GM21723 (cell line): ENCODE data around the gene ZC3H12C.
"Not testable (repeated sequence)": the region's sequence is repeated elsewhere in the genome, so short reads cannot be mapped to it uniquely, and the experiment has no call there.

Experiments
- ATAC-seq: cut with Tn5 transposase; IDR thresholded peaks from one replicate; pipeline ENCODE4 v1.9.1; 2021; ENCODE audit warnings: mild to moderate bottlenecking, moderate library complexity; ENCODE audit not compliant: unreplicated experiment

ZC3H12C gene

DNA sequence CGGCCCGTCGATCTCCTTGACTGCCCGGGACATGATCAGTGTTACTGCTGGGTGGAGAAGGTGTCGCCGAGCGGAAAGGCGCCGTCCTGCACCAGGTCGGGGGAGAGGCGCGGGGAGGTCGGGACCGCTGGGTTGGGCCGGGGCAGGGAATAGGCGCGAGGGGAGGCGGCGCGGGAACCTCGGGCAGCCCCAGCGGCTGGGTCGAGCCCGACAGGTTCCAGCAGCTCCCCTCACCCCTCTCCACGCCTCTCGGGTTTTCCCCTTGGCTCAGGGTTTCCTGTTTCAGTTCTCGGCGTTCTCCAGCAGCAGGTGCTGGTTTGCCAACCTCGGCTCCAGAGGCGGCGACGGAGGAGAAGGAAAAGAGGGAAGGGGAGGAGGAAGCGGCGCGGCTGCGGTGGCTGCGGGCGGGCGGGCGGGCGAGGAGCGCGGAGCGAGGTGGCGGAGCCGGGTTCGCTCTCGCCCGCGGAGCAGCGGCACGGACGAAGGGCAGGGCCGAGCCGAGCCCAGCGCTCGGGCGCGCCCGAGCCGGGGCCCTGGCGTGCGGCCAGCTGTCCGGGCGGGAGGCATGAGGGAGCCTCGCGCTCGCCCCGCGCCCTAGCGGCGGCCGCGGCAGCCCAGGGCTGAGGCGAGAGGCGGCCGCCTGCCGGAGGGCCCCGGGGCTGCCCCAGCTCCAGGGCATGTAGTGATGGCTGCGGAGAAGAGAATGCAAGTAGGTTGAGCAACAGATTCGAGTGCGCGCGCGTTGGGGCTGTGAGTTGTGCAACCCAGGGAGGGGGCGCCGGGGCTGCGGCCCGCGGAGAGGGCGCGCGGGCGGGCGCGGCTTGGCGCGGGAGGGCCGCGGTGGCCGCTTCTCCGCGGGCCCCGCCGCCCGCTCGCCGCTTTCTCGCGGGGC is at the start of gene ZC3H12C:
ZC3H12C (plus strand) TSS at position 878 of the 892 bp plus-strand sequence. CDS start 20 bp downstream, outside the sequence.
- ATAC-seq, result peak; percentile 66

DNA sequence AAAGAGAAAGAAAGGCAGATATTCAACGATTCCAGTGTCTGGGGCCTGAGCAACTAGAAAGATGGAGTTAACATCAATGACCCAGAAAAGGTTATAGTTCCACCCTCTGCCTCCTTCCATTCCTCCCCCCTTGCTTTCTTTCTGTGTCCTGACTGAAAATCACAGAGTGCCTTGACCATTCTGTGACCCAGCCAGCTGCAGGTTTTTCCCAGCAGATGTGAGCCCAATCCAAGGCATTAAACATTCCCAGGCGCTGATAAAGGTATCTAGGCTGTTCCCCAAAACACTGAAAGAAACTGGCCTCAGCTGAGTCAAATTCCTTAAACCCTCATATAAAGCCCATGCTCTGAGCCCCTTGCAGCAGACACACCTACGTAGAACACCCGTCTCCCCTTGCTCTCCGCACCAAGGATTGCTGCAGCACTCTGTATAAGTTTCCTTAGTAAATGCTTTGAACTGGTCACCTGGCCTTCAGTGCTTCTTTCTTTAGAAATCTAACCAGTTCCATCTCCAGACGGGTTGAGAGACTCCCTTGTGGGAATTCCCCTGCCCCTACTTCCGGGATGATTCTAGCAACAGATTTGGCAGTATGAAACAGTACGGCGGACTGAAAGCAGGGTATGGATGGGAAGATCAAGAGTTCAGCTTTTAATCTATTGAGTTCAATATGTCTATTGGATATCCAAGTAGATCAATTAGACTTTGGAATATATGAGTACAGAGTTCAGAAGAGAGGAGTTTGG is 48.8 kb upstream of the ZC3H12C start:
- no peak for ATAC-seq

DNA sequence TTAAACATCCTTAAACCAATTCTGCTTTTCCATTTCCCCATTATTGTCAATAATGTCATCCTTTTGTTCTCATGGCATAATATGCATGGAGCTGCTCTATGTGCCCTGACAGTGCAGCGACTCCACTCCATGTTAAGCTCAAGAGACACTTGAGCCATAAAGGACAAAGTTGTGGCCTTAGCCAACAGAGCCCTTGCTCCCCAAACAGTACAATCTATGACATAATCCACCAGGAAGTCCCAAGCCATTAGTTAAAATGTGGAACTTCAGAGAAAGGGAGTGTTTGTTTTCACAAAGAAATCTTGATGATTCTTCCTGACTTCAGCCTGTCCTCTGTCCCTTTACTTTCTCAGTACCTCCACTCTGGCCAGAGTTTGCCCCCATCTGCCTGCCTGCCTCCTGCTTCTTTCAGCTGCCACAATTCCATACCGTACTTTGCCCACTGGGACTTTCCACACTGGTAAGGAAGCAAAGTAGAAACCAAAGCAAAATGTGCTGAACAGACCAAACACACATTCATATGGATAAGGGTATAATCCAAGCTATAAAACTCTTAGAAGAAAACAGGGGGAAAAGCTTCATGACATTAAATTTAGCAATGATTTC is 46.3 kb upstream of the ZC3H12C start:
- ATAC-seq, result no peak

DNA sequence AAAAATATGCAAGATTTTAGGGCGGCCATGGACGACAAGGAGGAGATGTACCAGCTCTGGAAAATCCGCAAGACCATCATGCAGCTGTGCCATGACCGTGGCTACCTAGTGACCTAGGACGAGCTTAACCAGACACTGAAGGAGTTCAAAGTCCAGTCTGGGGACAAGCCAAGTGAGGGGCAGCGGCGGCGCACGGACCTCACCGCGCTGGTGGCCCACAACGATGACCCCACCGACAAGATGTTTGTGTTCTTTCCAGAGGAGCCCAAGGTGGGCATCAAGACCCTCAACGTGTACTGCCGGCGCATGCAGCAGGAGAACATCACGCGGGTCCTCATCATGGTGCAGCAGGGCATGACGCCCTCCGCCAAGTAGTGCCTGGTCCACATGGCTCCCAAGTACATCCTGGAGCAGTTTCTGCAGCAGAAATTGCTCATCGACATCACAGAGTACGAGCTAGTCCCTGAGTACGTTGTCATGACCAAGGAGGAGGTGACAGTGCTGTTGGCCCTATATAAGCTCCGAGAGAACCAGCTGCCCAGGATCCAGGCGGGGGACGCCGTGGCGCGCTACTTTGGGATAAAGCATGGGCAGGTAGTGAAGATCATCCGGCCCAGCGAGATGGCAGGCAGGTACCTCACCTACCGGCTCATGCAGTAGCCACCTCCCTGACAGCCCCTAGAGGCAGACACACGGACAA is 43.5 kb upstream of the ZC3H12C start:
- no peak for ATAC-seq

DNA sequence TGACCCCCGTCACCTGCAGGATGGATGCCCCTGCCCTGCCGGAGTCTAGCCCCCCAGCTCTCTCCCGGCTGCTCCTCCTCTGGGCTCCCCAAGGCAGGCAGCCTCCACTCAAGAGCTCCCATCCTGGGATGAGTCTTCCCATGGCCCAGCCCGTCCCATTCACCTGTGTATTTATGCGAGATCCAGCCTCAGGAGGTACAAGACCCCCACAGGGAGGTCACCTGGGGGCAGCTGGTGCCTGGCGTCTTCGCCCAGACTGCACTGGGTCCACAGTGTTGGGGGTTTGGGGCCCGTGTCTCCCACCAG is 43.0 kb upstream of the ZC3H12C start:
- ATAC-seq, result no peak

DNA sequence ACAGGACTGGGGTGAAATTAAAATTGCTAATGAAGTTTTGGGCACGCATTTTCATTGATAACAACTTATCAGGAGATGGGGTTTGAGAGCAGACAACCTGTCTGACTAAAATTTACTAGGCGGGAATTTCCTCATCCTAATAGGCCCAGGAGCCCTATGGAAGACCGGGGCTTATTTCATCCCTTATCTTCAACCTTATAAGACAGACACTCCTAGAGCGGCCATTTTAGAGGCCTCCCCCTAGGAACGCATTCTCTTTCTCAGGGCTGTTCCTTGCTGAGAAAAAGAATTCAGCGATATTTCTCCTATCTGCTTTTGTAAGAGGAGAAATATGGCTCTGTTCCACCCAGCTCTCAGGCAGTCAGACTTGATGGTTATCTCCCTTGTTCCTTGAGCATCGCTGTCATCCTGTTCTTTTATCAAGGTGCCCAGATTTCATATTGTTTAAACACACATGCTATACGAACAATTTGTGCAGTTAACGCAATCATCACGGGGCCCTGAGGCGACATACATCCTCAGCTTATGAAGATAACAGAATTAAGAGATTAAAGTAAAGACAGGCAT is 39.3 kb upstream of the ZC3H12C start:
- ATAC-seq, result no peak

DNA sequence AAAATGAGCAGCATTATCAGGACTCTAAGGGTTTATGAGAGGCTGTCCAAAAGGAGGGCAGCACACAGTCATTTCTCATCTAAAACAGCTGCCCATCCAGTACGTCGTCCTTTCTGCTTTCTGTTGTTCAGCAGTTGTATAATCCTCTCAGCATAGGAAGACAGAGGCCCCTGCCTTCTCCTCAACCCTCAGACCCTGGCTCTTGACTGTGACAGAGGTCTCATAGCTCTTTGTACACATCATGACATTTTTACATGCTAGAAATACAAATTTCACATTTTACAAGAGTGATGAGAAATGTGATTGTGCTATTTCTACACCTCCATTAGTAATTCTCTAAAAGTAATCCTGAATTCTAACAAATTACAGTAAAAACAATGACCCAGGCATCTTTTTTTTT is 36.2 kb upstream of the ZC3H12C start:
- no peak for ATAC-seq

DNA sequence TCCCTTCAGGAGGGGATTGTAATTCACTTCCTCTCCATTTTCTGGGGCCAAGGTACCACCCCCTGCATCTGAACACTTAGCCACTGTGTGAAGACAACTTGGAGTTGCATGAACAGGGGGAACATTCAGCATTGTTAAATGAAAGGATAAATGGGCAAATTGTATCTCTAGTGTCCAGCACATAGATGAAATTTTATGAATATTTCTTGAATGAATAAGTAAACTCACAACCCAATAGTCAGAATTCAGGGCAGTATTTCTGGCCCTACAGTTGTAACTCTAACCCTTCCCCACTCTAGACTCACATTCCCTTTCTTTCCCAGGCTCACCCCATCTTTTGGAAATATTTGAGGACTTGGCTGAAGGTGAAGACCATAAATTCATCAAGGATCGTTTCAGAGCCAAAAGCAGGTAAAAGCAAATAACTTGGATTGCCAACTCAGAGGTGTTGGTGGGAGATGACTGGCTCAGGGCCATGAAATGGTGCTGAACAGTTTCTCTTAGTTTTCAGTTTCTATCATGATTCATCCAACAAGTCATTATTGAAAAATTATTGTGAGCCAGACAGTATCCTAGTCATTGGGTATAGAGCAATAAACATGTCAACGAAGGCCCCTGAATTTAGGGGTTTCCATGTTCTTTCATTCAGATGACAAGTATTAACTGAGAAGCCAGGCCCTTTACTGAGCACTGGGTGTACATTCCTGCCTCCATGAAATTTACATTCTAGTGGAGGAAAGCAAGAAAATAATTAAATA is 33.3 kb upstream of the ZC3H12C start:
- no peak for ATAC-seq

DNA sequence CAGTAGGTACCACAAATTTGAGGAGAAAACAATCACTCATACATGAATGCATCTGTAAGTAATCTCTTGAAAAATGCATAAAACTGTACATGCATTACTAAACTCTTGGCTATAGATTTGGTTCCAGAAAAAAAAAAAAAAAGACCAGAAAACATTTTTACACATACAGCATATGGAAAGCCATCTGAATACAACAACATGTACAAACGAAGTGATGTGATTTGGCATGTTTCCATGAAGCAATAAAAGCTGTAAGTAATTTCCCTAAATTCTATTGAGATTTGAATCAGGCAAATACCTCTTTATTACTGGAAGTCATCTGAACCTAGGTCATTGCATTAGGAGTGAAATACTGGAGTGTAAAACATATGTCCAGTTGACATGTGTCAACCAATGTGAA is 31.9 kb upstream of the ZC3H12C start:
- ATAC-seq, result no peak

DNA sequence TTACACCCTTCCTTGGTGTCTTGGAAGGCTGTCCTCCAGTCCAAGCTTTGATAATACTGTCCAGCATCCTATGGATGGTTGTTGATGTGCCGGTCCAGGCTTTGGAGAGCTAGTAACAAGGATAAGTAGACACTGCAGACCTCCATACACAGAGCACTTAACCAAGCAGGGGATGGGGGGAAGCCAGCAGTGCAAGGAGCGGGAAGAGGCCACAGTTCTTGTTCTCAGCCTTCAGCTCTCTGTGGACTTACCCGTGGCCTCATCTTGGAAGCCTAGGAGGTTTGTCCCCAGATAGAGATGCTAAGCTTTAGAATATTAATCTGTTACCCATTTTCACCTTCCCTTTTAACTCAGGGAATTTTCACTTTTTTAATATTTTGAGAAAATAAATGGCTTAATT is 30.9 kb upstream of the ZC3H12C start:
- no peak for ATAC-seq

DNA sequence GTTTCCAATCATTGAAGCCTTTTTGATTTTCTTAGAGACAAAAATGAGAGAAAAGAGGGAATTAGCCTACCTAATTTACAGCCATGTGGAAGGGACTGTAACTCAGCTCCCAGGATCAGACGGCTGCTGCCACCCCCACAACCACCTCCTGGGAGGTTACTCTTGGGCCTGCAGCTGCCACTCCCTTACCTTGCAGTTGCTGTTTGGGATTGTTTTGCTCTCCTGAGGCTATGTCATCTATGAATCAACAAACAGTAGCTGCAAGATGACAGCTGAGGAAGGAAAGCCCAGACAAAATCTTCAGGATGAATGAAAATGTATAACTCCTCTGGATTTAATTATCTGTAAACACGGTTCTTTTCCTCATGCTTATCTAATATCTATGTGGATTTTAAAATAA is 28.0 kb upstream of the ZC3H12C start:
- no peak for ATAC-seq

DNA sequence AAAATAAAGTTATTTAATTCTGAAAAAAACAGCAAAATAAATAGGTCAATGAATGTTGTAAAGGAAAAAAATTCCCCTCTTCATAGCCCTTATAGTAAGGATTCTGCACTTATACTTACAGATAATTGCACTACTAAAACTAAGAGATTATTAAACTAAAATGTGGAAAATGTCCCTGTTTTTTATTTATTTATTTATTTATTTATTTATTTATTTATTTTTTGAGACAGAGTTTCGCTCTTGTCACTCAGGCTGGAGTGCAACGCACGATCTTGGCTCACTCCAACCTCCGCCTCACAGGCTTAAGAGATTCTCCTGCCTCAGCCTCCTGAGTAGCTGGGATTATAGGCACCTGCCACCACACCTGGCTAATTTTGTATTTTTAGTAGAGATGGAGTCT is 25.2 kb upstream of the ZC3H12C start:
- ATAC-seq, result not testable (repeated sequence)

DNA sequence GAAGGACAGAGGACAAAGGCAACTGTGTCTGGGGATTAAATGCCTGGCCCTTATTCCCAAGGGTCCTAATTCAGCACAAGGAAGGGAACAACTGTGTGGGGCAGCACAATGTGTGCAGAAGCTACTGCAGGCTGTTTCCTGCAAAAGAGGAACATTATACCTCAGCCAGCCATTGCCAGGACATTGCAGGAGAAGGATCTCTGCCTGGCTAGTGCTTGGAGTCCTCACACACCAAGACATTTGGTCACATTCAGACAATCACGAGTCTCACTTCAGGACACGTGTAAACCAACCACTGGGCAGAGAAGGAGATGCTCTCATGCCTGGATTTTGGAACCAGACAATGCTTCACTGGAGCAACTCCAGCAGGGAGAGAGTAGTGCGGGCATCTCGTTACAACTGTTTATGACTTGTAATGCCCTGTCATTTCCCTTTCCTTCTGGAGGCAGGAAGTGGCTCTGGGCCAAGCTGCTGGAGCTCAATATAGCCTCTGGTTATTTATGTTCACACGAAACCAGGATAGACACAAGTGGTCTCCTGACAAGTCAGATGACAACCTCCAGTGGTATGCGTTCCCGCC is 23.9 kb upstream of the ZC3H12C start:
- no peak for ATAC-seq

DNA sequence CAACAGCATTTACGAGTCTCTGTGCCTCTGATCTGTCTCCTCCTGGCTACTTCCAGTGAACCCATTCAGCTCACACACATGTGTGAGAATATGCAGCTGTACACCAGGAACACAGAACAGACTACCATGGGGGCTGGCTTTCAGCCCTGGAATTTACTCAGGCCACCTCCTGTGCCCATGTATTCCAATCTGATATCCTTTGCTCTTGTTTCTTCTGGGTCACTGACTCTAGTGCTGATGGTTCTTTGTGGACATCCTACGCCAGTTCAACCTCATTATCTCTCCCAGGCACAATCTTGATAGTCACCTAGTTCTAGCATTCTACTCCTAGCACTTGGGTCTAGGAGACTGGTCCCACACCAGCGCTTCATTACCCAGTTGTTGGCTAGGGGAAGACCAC is 23.0 kb upstream of the ZC3H12C start:
- no peak for ATAC-seq

DNA sequence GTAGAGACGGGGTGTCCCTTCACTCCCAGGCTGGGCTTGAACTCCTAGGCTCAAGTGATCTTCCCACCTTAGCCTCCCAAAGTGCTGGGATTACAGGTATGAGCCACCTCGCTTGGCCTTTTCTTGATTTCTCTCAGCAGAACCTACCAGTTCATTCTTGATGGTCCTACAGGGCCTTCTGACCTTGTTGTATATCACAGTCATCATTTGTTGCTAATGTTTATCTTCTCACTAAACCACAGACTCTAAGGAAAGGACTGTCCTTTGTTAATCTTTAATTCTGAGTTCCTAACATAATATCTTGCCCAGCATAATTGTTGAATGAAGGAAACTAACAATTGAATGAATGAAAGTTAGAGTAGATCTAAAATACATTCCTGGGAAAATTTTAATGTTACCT is 22.0 kb upstream of the ZC3H12C start:
- ATAC-seq, result no peak

DNA sequence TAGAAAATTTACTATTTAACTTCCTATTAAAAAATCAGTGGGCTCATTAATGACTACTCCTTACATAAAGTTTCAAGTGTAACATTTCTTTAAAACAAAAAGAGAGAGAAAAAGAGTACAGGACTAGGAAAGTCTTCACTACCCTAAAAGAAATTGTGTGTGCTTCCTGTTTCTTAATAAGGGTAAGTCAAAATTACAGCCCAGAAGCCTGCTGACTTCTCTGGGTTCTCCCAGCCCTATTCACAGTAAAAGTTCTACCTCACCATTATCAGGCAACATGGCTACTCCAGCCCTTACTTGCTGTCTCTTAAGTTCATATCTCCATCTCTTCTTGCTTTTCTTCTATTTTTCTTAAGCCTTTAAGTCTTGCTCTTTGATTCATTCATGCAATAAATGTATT is 20.3 kb upstream of the ZC3H12C start:
- ATAC-seq, result no peak

DNA sequence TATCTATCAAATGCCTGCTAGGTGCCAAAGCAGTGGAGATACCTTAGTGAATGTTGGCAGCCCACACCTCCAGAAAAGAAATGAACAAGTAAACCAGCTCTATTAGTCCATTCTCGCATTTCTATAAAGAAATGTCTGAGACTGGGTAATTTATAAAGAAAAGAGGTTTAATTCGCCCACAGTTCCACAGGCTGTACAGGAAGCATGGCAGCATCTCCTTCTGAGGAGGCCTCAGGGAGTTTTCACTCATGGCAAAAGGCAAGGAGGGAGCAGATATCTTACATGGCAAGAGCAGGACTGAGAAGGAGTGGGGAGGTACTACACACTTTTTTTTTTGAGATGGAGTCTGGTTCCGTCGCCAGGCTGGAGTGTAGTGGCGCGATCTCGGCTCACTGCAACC is 18.7 kb upstream of the ZC3H12C start:
- no peak for ATAC-seq

DNA sequence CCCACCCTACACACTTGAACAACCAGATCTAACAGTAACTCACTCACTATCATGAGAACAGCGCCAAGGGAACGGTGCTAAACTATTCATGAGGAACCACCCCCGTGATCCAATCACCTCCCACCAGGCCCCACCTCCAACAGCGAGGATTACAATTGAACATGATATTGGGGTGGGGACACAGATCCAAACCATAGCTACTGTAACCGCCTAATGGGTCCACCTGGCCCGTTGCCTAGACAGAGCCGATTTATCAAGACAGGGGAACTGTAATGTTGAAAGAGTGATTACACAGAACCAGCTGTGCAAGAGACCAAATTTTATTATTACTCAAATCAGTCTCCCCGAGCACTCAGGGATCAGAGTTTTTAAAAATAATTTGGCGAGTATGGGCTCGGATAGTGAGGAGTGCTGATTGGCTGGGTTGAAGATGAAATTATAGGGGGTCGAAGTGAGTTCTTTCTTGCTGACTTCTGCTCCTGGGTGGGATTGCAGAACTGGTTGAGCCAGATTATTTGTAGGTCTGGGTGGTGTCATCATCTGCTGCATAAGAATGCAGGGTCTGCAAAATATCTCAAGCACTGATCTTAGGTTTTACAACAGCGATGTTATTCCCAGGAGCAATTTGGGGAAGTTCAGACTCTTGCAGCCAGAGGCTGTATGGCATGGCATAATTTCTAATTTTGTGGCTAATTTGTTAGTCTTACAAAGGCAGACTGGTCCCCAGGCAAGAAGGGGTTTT is 17.9 kb upstream of the ZC3H12C start:
- no peak for ATAC-seq

DNA sequence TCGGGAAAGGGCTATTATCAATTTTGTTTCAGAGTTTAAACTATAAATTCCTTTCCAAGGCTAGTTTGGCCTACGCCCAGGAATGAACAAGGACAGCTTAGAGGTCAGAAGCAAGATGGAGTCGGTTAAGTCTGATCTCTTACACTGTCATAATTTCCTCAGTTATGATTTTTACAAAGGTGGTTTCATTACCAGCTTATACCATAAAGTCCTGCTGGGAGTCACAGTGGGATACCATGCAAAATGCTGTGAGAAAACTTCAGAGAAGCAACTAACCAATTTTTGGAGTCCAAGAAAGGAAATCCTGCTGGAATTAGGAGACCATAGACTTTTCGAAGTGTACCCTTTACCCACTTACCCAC is 17.4 kb upstream of the ZC3H12C start:
- no peak for ATAC-seq
